ENCODE measurements around the gene PDCD5. TPM values are rescaled to one million over a fixed set of nuclear protein-coding genes. Genes with fewer than 3 reads are reported as not detected.

PDCD5 gene
- total RNA-seq, 2 donors from 2014 or later, result 47.5 to 53.7 TPM

DNA sequence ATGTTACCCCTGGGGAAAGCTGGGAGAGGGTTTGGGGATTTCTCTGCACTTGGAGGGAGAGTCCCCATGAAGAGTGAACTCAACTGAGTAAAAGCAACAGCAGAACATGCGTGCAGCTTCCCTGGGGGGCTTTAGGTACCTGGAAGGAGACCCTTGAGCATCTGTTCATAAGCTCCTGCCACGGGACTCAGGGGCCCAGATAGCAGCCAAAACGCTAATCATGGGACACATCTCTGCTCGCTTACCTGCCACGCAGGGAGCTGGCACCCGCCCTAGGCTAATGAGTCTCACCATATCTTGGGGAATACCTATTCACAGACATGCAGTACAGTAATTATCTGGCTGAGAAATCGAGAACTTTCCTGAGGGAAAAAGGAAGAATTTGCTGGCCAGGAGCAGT, 33.9 kb downstream of the PDCD5 start:
- peaks cover 4 to 14% of the 10 kb centered on the region in 2 donors for H3K36me3 ChIP-seq (replicated peaks in 1 of 2; ENCODE audit: insufficient read depth in 1 of 2, low read depth in 2 of 2)
- DNase-seq (no peak), ATAC-seq (no peak)
- intact Hi-C loops (cut with DNase I), result no loop called here
- no peak overlapping the region for H3K27ac ChIP-seq
- H3K27me3 ChIP-seq, result no peaks in the 10 kb centered on the region
- WGBS, 2 donors, result 88 to 91% methylated on average over 3 to 7 of the region's 7 CpGs
- H3K4me3 ChIP-seq, result no peak overlapping the region
- no peaks in the 10 kb centered on the region for H3K9me3 ChIP-seq
- no peaks in the 10 kb centered on the region for H3K4me1 ChIP-seq
- TF ChIP-seq POLR2A (IDR thresholded peaks at IDR 0.05), result no peak
- TF ChIP-seq, protein P1, sequence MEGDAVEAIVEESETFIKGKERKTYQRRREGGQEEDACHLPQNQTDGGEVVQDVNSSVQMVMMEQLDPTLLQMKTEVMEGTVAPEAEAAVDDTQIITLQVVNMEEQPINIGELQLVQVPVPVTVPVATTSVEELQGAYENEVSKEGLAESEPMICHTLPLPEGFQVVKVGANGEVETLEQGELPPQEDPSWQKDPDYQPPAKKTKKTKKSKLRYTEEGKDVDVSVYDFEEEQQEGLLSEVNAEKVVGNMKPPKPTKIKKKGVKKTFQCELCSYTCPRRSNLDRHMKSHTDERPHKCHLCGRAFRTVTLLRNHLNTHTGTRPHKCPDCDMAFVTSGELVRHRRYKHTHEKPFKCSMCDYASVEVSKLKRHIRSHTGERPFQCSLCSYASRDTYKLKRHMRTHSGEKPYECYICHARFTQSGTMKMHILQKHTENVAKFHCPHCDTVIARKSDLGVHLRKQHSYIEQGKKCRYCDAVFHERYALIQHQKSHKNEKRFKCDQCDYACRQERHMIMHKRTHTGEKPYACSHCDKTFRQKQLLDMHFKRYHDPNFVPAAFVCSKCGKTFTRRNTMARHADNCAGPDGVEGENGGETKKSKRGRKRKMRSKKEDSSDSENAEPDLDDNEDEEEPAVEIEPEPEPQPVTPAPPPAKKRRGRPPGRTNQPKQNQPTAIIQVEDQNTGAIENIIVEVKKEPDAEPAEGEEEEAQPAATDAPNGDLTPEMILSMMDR (IDR thresholded peaks at IDR 0.05), result no peak

DNA sequence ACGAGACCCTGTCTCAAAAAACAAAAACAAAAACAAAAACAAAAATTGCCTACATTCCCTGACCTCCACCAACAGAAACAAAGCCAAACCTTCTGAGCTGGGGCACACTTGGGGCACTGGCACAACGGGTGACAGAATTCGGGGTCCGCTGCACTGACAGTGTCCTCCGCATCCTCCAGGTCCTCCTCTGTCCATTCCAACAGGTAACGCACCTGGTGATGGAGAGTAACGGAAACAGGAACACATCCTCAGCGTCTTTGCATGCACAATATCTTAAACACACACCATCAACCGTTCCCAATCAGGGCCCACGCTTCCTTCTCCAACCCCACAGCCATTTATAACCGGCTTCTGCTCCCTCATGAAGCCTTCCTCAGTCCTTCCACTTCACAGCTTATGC, 34.6 kb downstream of the PDCD5 start:
- Histone ChIP-seq H3K4me3 (no peak overlapping the region), H3K36me3 (replicated peaks in 1 of 2; ENCODE audit: insufficient read depth in 1 of 2, low read depth in 2 of 2) (peaks cover 4 to 14% of the 10 kb centered on the region in 2 donors), H3K4me1 (no peaks in the 10 kb centered on the region), H3K27me3 (no peaks in the 10 kb centered on the region), H3K9me3 (no peaks in the 10 kb centered on the region), H3K27ac (no peak overlapping the region)
- intact Hi-C loops (cut with DNase I), result no loop called here
- 82 to 94% methylated on average over 9 to 11 of the region's 11 CpGs for WGBS, 2 donors
- TF ChIP-seq, protein P1 (IDR thresholded peaks at IDR 0.05), result no peak
- no peak for TF ChIP-seq POLR2A (IDR thresholded peaks at IDR 0.05)
- DNase-seq, result no peak
- ATAC-seq, result no peak

GRCh38 chr19:32619051-32619685, 38.2 kb downstream of the PDCD5 start:
- Histone ChIP-seq H3K4me3 (no peak overlapping the region), H3K4me1 (no peaks in the 10 kb centered on the region), H3K9me3 (no peaks in the 10 kb centered on the region), H3K27ac (no peak overlapping the region), H3K36me3 (replicated peaks in 1 of 2; ENCODE audit: insufficient read depth in 1 of 2, low read depth in 2 of 2) (peaks cover 4 to 17% of the 10 kb centered on the region in 2 donors), H3K27me3 (no peaks in the 10 kb centered on the region)
- no peak for ATAC-seq
- no peak for DNase-seq
- intact Hi-C loops (cut with DNase I), result no loop called here
- TF ChIP-seq POLR2A (IDR thresholded peaks at IDR 0.05), result no peak
- TF ChIP-seq, protein P1 (IDR thresholded peaks at IDR 0.05), result no peak
- 90 to 91% methylated on average over 11 to 23 of the region's 23 CpGs for WGBS, 2 donors

DNA sequence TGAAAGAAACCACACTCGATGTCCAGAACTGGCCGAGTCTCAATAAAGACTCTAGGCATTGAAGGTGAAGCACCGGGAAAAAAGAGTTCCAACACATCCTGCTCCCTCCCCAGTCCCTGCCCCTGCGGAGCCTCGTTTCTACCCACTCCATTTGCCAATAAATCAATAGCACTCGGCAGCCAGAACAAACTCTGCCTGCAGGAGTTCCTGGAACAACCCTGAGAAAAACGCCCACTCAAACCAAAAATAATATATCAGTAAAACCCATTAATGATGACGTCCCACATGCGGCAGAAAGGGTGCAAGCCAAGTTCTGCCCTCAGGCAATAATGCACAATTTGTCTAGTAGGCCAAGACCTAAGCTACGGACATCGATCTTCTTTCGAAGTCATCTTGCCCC, 41.0 kb downstream of the PDCD5 start:
- no peaks in the 10 kb centered on the region for H3K4me1 ChIP-seq
- TF ChIP-seq, protein P1 (IDR thresholded peaks at IDR 0.05), result no peak
- TF ChIP-seq POLR2A (IDR thresholded peaks at IDR 0.05), result no peak
- no peaks in the 10 kb centered on the region for H3K27me3 ChIP-seq
- ATAC-seq, result no peak
- peaks cover 0 to 13% of the 10 kb centered on the region in 2 donors for H3K36me3 ChIP-seq (replicated peaks in 1 of 2; ENCODE audit: insufficient read depth in 1 of 2, low read depth in 2 of 2)
- no peak overlapping the region for H3K27ac ChIP-seq
- WGBS, 2 donors, result 72 to 78% methylated on average over 12 of the region's 12 CpGs
- no peak overlapping the region for H3K4me3 ChIP-seq
- no peaks in the 10 kb centered on the region for H3K9me3 ChIP-seq
- DNase-seq, result no peak
- intact Hi-C loops (cut with DNase I), result no loop called here

GRCh38 chr19:32624410-32624809, 43.4 kb downstream of the PDCD5 start:
- no peak overlapping the region for H3K27ac ChIP-seq
- H3K4me1 ChIP-seq, result no peaks in the 10 kb centered on the region
- intact Hi-C loops (cut with DNase I), result no loop called here
- TF ChIP-seq, protein P1 (IDR thresholded peaks at IDR 0.05), result no peak
- TF ChIP-seq POLR2A (IDR thresholded peaks at IDR 0.05), result no peak
- no peaks in the 10 kb centered on the region for H3K9me3 ChIP-seq
- 87 to 89% methylated on average over 6 of the region's 6 CpGs for WGBS, 2 donors
- no peak for ATAC-seq
- peaks cover 0 to 10% of the 10 kb centered on the region in 2 donors for H3K36me3 ChIP-seq (replicated peaks in 1 of 2; ENCODE audit: insufficient read depth in 1 of 2, low read depth in 2 of 2)
- no peak for DNase-seq
- no peak overlapping the region for H3K4me3 ChIP-seq
- H3K27me3 ChIP-seq, result no peaks in the 10 kb centered on the region

Data from body of pancreas (tissue), 4 donors.